GM20000 (cell line): ENCODE results near the gene S100PBP.

Experiments used
- DNase-seq: peaks from one replicate; pipeline ENCODE4 v3.0.0; 2012; ENCODE audit warnings: low spot score
- TF ChIP-seq, protein P1 (sequence below): IDR thresholded peaks from 2 replicates; pipeline ENCODE4 v1.5.1; 2012; ENCODE audit warnings: mild to moderate bottlenecking, control low read depth; ENCODE audit errors: extremely low read depth, missing control alignments

The S100PBP gene

GRCh38 chr1:32848354-32849063 lies 31.1 kb downstream of the S100PBP start:
- TF ChIP-seq, protein P1, sequence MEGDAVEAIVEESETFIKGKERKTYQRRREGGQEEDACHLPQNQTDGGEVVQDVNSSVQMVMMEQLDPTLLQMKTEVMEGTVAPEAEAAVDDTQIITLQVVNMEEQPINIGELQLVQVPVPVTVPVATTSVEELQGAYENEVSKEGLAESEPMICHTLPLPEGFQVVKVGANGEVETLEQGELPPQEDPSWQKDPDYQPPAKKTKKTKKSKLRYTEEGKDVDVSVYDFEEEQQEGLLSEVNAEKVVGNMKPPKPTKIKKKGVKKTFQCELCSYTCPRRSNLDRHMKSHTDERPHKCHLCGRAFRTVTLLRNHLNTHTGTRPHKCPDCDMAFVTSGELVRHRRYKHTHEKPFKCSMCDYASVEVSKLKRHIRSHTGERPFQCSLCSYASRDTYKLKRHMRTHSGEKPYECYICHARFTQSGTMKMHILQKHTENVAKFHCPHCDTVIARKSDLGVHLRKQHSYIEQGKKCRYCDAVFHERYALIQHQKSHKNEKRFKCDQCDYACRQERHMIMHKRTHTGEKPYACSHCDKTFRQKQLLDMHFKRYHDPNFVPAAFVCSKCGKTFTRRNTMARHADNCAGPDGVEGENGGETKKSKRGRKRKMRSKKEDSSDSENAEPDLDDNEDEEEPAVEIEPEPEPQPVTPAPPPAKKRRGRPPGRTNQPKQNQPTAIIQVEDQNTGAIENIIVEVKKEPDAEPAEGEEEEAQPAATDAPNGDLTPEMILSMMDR: no peak
- no peak for DNase-seq

- TF ChIP-seq, protein P1: no peak
- no peak for DNase-seq
Measured at GRCh38 chr1:32855861-32856617, 38.6 kb downstream of the S100PBP start.

GRCh38 chr1:32858136-32858535 lies 40.7 kb downstream of the S100PBP start:
- TF ChIP-seq, protein P1: no peak
- DNase-seq: no peak

DNA sequence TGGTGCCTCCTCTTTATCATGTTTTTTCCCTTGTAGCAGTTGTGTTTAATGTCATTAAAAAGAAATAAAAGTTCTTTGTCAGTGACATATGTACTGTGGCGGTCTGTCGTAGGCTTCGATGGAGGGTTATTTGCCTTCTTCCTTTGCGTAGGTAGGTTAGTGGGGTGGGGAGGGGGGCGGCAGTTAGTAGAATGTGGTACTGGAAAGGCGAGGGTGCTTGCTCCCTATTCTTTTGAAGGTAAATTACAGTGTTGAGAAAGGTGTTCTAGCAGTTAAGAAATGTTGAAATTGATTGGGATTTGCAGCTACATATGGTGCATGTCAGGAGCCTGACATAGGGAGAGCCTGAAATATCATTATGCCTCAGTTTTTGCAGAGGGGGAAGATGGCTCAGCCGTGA lies 41.3 kb downstream of the S100PBP start:
- DNase-seq: no peak
- TF ChIP-seq, protein P1: no peak

- DNase-seq: no peak
- TF ChIP-seq, protein P1: no peak
Measured at GRCh38 chr1:32859915-32860314, 42.5 kb downstream of the S100PBP start.

GRCh38 chr1:32860566-32860965 lies 43.1 kb downstream of the S100PBP start:
- no peak for DNase-seq
- TF ChIP-seq, protein P1: no peak
